GM21447 (cell line): Measurements from ENCODE around the gene NQO1.

Source experiments
- ATAC-seq: cut with Tn5 transposase; IDR thresholded peaks from one replicate; pipeline ENCODE4 v1.9.1; 2021; ENCODE audit not compliant: unreplicated experiment

NQO1 gene

GRCh38 chr16:69707920-69708683 lies 18.3 kb downstream of the NQO1 start:
- no peak for ATAC-seq

GRCh38 chr16:69706975-69707340 lies 19.4 kb downstream of the NQO1 start:
- no peak for ATAC-seq

- ATAC-seq = no peak
These were observed 19.9 kb downstream of the NQO1 start for GRCh38 chr16:69706256-69706974.

GRCh38 chr16:69703638-69704037 lies 22.7 kb downstream of the NQO1 start:
- ATAC-seq = no peak

- ATAC-seq = no peak
These were observed 24.5 kb downstream of the NQO1 start for GRCh38 chr16:69701866-69702265.

- ATAC-seq = no peak
These were observed 24.9 kb downstream of the NQO1 start for GRCh38 chr16:69701452-69701851.

GRCh38 chr16:69699915-69700314 lies 26.4 kb downstream of the NQO1 start:
- ATAC-seq = no peak

- no peak for ATAC-seq
These were observed 28.0 kb downstream of the NQO1 start for GRCh38 chr16:69698404-69698803.

- ATAC-seq = no peak
These were observed 32.4 kb downstream of the NQO1 start for GRCh38 chr16:69693916-69694315.

- ATAC-seq = no peak
These were observed 34.1 kb downstream of the NQO1 start for GRCh38 chr16:69691980-69692911.

- no peak for ATAC-seq
These were observed 37.8 kb downstream of the NQO1 start for GRCh38 chr16:69688589-69688988.

- ATAC-seq = no peak
These were observed 46.0 kb downstream of the NQO1 start for GRCh38 chr16:69680358-69680757.

- no peak for ATAC-seq
These were observed 53.2 kb downstream of the NQO1 start for GRCh38 chr16:69672998-69673713.

- ATAC-seq = no peak
These were observed 53.9 kb downstream of the NQO1 start for GRCh38 chr16:69672315-69672997.

- ATAC-seq = no peak
These were observed 56.8 kb downstream of the NQO1 start for GRCh38 chr16:69669577-69669976.

GRCh38 chr16:69663846-69664245 lies 62.5 kb downstream of the NQO1 start:
- ATAC-seq = no peak

- no peak for ATAC-seq
These were observed 63.5 kb downstream of the NQO1 start for GRCh38 chr16:69662901-69663300.

- no peak for ATAC-seq
These were observed 66.2 kb downstream of the NQO1 start for GRCh38 chr16:69660166-69660565.
